RPMI7951 (cell line): ENCODE data around the gene RNF180. TPM values are rescaled to one million over a fixed set of nuclear protein-coding genes. Genes with fewer than 3 reads are reported as not detected.

ENCODE experiments used
- DNase-seq: peaks from one replicate; pipeline ENCODE4 v3.0.0-alpha.2; 2012; ENCODE audit warnings: low read depth
- total RNA-seq: library from RNA; depleted of rRNA; stranded (reverse); fragments of >200 nt; shearing (Covaris generic); gene quantifications from 2 replicates; pipeline ENCODE4 v1.2.3, GENCODE V29; 2014; rRNA removed

The RNF180 gene
- under 0.01 and 0.10 TPM in 2 replicates for total RNA-seq

GRCh38 chr5:64165500-64166200 lies at the start of gene RNF180:
Gene RNF180 (plus strand): TSS chr5:64165843. CDS start chr5:64200808, 34,965 bp downstream.
- DNase-seq = peak; percentile 7

- DNase-seq = no peak
These were observed 40.1 kb upstream of the RNF180 start for GRCh38 chr5:64125521-64125920.

- no peak for DNase-seq
These were observed 39.4 kb upstream of the RNF180 start for GRCh38 chr5:64126202-64126741.

- no peak for DNase-seq
These were observed 25.6 kb upstream of the RNF180 start for GRCh38 chr5:64140018-64140417.

GRCh38 chr5:64144425-64145215 lies 21.0 kb upstream of the RNF180 start:
- DNase-seq = no peak

- DNase-seq = no peak
These were observed 20.3 kb upstream of the RNF180 start for GRCh38 chr5:64145216-64145895.

- DNase-seq = no peak
These were observed 18.3 kb upstream of the RNF180 start for GRCh38 chr5:64147379-64147778.

GRCh38 chr5:64147849-64148441 lies 17.7 kb upstream of the RNF180 start:
- DNase-seq = peak; percentile 16

DNA sequence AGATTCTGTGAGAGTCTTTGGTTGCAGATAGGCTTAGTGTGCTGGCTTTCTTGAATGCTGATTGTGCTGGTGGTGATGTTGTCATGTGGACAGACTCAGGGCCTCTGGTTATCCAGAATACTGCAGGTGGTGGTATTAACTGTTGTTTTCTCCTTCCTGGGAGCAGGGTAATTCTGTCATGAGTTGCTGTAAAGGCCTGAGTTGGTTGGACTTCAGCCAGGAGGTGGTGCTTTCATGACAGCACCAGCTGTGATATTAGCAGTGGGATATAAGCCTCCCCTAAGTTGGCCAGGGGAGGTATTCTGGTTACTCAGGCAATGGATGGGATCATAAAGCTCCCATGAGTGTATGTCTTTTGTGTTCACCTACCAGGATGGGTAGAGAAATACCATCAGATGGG lies 16.4 kb upstream of the RNF180 start:
- no peak for DNase-seq

DNA sequence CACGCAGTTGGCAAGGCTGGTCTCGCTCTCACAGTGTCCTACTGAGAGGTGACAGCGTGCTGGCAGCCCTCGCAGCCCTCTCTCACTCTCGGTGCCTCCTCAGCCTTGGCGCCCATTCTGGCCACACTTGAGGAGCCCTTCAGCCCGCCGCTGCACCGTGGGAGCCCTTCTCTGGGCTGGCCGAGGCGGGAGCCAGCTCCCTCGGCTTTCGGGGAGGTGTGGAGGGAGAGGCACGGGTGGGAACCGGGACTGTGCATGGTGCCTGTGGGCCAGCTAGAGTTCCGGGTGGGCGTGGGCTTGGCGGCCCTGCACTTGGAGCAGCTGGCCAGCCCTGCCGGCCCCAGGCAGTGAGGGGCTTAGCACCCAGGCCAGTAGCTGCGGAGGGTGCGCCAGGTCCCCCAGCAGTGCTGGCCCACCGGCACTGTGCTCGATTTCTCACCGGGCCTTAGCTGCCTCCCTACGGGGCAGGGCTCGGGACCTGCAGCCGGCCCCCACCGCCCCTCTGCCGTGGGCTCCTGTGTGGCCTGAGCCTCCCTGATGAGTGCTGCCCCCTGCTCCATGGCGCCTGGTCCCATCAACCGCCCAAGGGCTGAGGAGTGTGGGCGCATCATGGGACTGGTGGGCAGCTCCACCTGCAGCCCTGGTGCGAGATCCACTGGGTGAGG lies 15.7 kb upstream of the RNF180 start:
- no peak for DNase-seq

- DNase-seq = no peak
These were observed 9.4 kb upstream of the RNF180 start for GRCh38 chr5:64156261-64156660.

DNA sequence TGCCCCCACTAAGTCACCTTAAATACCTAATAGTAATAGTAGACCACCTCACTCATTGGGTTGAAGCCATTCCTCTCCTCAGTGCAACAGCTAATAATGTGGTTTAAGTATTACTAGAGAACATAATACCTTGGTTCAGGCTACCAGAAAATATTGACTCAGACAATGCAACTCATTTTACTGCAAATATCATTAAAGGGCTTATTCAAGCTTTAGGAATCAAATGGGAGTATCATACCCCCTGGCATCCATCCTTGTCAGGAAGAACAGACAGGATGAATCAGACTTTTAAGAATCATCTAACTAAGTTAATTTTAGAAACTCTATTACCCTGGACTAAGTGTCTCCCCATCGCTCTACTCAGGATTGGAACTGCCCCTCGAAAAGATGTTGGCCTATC lies 6.8 kb upstream of the RNF180 start:
- DNase-seq = no peak

DNA sequence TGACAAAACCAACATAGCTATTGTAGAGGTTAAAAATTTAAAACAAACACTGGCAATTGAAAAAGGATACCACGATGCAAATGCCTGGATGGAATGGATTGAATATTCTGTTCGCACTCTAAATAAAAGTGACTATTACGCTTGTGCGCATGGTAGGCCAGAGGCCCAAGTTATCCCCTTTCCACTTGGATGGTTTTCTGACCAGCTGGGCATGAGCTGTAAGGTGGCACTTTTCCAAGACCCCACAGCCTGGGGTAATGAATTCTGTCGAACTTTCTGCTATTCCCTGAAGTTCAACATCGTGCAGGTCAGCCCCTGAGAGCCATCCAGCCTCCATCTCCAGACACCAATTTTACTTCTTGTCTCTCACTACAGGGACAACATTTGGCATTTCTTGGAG lies 5.4 kb upstream of the RNF180 start:
- DNase-seq = no peak

GRCh38 chr5:64161420-64161819 lies 4.2 kb upstream of the RNF180 start:
- no peak for DNase-seq

DNA sequence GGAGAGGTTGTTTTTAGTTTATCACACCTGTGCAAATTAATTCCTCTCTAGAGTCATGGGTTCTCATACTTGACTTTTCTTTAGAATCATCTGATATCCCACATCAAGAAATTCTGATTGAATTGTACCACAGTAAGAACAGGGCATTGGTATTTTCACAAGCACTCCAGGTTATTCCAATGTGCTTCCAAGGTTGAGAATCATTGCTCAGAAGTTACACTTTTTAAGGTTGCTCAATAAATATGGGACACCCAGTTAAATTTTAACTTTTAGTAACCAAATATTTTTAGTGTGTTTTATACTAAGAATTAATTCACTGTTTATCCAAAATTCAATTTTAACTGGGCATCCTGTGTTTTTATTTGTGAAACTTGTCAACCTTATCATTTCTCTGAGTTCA lies 2.5 kb upstream of the RNF180 start:
- no peak for DNase-seq

GRCh38 chr5:64163746-64164145 lies 1.9 kb upstream of the RNF180 start:
- no peak for DNase-seq

- DNase-seq = no peak
These were observed 1.5 kb upstream of the RNF180 start for GRCh38 chr5:64164166-64164565.

DNA sequence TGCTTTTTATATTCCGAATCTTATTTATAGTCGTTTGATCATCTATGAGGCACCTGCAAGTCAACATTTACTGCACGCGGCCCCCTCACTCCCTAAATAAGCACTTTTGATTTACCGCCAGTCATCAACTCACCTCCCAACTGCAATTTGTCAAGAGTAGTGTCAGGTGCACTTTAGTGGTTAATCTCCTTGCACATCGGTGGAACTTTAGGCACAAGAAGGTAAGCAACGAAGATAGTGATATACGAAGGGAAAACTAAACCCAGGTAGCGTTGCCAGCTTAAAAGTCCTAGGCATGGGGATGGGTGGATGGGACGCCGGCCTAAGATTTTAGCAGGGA lies 513 bp upstream of the RNF180 start:
- no peak for DNase-seq

- DNase-seq = no peak
These were observed 737 bp downstream of the RNF180 start for GRCh38 chr5:64166201-64166959.

GRCh38 chr5:64176301-64176700 lies 10.7 kb downstream of the RNF180 start:
- no peak for DNase-seq
